ENCODE measurements around the gene B4GAT1.

Gene B4GAT1

GRCh38 chr11:66344550-66345315 lies 2.7 kb downstream of the B4GAT1 start, which contains the start of gene BRMS1:
Gene BRMS1, minus strand, starts transcription at chr11:66345104. Its CDS starts 2,870 bp downstream, at chr11:66342234.
- Histone ChIP-seq H2BK15ac (ENCODE audit: low read depth, poor library complexity, severe bottlenecking) (no peak within 1 kb of the TSS), H3K9ac (ENCODE audit: low read length) (peak within 1 kb of the TSS; percentile 98), H2AK5ac (ENCODE audit: low read length, severe bottlenecking) (peak within 1 kb of the TSS; percentile 87), H4K8ac (ENCODE audit: low read length) (peak within 1 kb of the TSS; percentile 99), H3K27me3 (ENCODE audit: control insufficient read depth in 1 of 2, insufficient read depth in 1 of 2, low read length in 2 of 2) (no peaks in the 10 kb centered on the region), H3K23ac (ENCODE audit: low read length in 2 of 2) (no peak within 1 kb of the TSS), H2BK5ac (ENCODE audit: low read depth, low read length, poor library complexity, severe bottlenecking) (no peak within 1 kb of the TSS), H3K4me1 (ENCODE audit: control insufficient read depth, insufficient read depth, low read depth, low read length) (peaks cover 37% of the 10 kb centered on the region), H3K79me1 (replicated peaks; ENCODE audit: low read length, poor library complexity, severe bottlenecking) (peaks cover 35% of the 10 kb centered on the region), H2BK120ac (ENCODE audit: low read depth, low read length) (no peak within 1 kb of the TSS), H3K14ac (ENCODE audit: low read length in 2 of 2) (peak within 1 kb of the TSS in 1 of 2 experiments; percentile 68), H3K27ac (ENCODE audit: low read length, poor library complexity, severe bottlenecking) (peak within 1 kb of the TSS; percentile 69), H3K9me3 (ENCODE audit: control insufficient read depth, low read length) (no peaks in the 10 kb centered on the region), H4K91ac (ENCODE audit: low read length) (peak within 1 kb of the TSS; percentile 63), H2BK12ac (ENCODE audit: low read length in 2 of 2) (no peak within 1 kb of the TSS), H3K18ac (ENCODE audit: low read depth in 1 of 2, low read length in 2 of 2) (peak within 1 kb of the TSS; percentile 75 to 87), H3K36me3 (ENCODE audit: control insufficient read depth in 1 of 2, insufficient read depth in 2 of 2, low read depth in 1 of 2, low read length in 2 of 2) (peaks cover 26 to 34% of the 10 kb centered on the region in 2 experiments), H3K4me2 (ENCODE audit: low read length, poor library complexity, severe bottlenecking) (peak within 1 kb of the TSS; percentile 90), H2AFZ (ENCODE audit: low read depth, low read length) (peak within 1 kb of the TSS; percentile 67), H3K4ac (ENCODE audit: low read depth in 1 of 2, low read length in 2 of 2) (peak within 1 kb of the TSS; percentile 68 to 71), H3K4me3 (ENCODE audit: insufficient read depth in 1 of 2, low read depth in 1 of 2, low read length in 2 of 2) (peak within 1 kb of the TSS; percentile 94 to 95)
- WGBS: under 1% methylated on average over 59 of the region's 59 CpGs
- peak; percentile 98 for DNase-seq

- DNase-seq: no peak
- H3K27ac ChIP-seq (ENCODE audit: low read length, poor library complexity, severe bottlenecking): peak overlapping the region; percentile 71
- no peak overlapping the region for H2AFZ ChIP-seq (ENCODE audit: low read depth, low read length)
- no peaks in the 10 kb centered on the region for H3K9me3 ChIP-seq (ENCODE audit: control insufficient read depth, low read length)
- no peak overlapping the region for H4K91ac ChIP-seq (ENCODE audit: low read length)
- no peak overlapping the region for H3K14ac ChIP-seq (ENCODE audit: low read length in 2 of 2)
- H3K4me1 ChIP-seq (ENCODE audit: control insufficient read depth, insufficient read depth, low read depth, low read length): peaks cover 50% of the 10 kb centered on the region
- no peak overlapping the region for H2BK12ac ChIP-seq (ENCODE audit: low read length in 2 of 2)
- no peak overlapping the region for H2BK5ac ChIP-seq (ENCODE audit: low read depth, low read length, poor library complexity, severe bottlenecking)
- H3K4me3 ChIP-seq (ENCODE audit: insufficient read depth in 1 of 2, low read depth in 1 of 2, low read length in 2 of 2): no peak overlapping the region
- 91% methylated on average over 8 of the region's 8 CpGs for WGBS
- no peak overlapping the region for H2BK15ac ChIP-seq (ENCODE audit: low read depth, poor library complexity, severe bottlenecking)
- H2BK120ac ChIP-seq (ENCODE audit: low read depth, low read length): no peak overlapping the region
- peaks cover 41% of the 10 kb centered on the region for H3K79me1 ChIP-seq (replicated peaks; ENCODE audit: low read length, poor library complexity, severe bottlenecking)
- peak overlapping the region; percentile 87 for H3K4me2 ChIP-seq (ENCODE audit: low read length, poor library complexity, severe bottlenecking)
- no peak overlapping the region for H4K8ac ChIP-seq (ENCODE audit: low read length)
- H3K4ac ChIP-seq (ENCODE audit: low read depth in 1 of 2, low read length in 2 of 2): no peak overlapping the region
- H3K27me3 ChIP-seq (ENCODE audit: control insufficient read depth in 1 of 2, insufficient read depth in 1 of 2, low read length in 2 of 2): no peaks in the 10 kb centered on the region
- H3K18ac ChIP-seq (ENCODE audit: low read depth in 1 of 2, low read length in 2 of 2): no peak overlapping the region
- H3K9ac ChIP-seq (ENCODE audit: low read length): peak overlapping the region; percentile 98
- H2AK5ac ChIP-seq (ENCODE audit: low read length, severe bottlenecking): no peak overlapping the region
- H3K23ac ChIP-seq (ENCODE audit: low read length in 2 of 2): no peak overlapping the region
- H3K36me3 ChIP-seq (ENCODE audit: control insufficient read depth in 1 of 2, insufficient read depth in 2 of 2, low read depth in 1 of 2, low read length in 2 of 2): peaks cover 42 to 47% of the 10 kb centered on the region in 2 experiments
Measured at GRCh38 chr11:66343176-66343575, 4.3 kb downstream of the B4GAT1 start.

- H2BK15ac ChIP-seq (ENCODE audit: low read depth, poor library complexity, severe bottlenecking): no peak overlapping the region
- H4K91ac ChIP-seq (ENCODE audit: low read length): no peak overlapping the region
- peaks cover 47 to 52% of the 10 kb centered on the region in 2 experiments for H3K36me3 ChIP-seq (ENCODE audit: control insufficient read depth in 1 of 2, insufficient read depth in 2 of 2, low read depth in 1 of 2, low read length in 2 of 2)
- H3K4me3 ChIP-seq (ENCODE audit: insufficient read depth in 1 of 2, low read depth in 1 of 2, low read length in 2 of 2): peak overlapping the region in 1 of 2 experiments; percentile 24
- no peak overlapping the region for H3K9ac ChIP-seq (ENCODE audit: low read length)
- H3K27me3 ChIP-seq (ENCODE audit: control insufficient read depth in 1 of 2, insufficient read depth in 1 of 2, low read length in 2 of 2): no peaks in the 10 kb centered on the region
- WGBS: 95% methylated on average over 18 of the region's 21 CpGs
- H3K4me2 ChIP-seq (ENCODE audit: low read length, poor library complexity, severe bottlenecking): no peak overlapping the region
- H3K27ac ChIP-seq (ENCODE audit: low read length, poor library complexity, severe bottlenecking): no peak overlapping the region
- no peak overlapping the region for H3K23ac ChIP-seq (ENCODE audit: low read length in 2 of 2)
- peaks cover 59% of the 10 kb centered on the region for H3K4me1 ChIP-seq (ENCODE audit: control insufficient read depth, insufficient read depth, low read depth, low read length)
- H3K9me3 ChIP-seq (ENCODE audit: control insufficient read depth, low read length): no peaks in the 10 kb centered on the region
- no peak overlapping the region for H2BK120ac ChIP-seq (ENCODE audit: low read depth, low read length)
- no peak overlapping the region for H2BK12ac ChIP-seq (ENCODE audit: low read length in 2 of 2)
- no peak overlapping the region for H2AK5ac ChIP-seq (ENCODE audit: low read length, severe bottlenecking)
- no peak overlapping the region for H3K4ac ChIP-seq (ENCODE audit: low read depth in 1 of 2, low read length in 2 of 2)
- no peak overlapping the region for H2BK5ac ChIP-seq (ENCODE audit: low read depth, low read length, poor library complexity, severe bottlenecking)
- H3K14ac ChIP-seq (ENCODE audit: low read length in 2 of 2): no peak overlapping the region
- H3K18ac ChIP-seq (ENCODE audit: low read depth in 1 of 2, low read length in 2 of 2): no peak overlapping the region
- peak overlapping the region; percentile 16 for H4K8ac ChIP-seq (ENCODE audit: low read length)
- no peak overlapping the region for H2AFZ ChIP-seq (ENCODE audit: low read depth, low read length)
- H3K79me1 ChIP-seq (replicated peaks; ENCODE audit: low read length, poor library complexity, severe bottlenecking): peaks cover 39% of the 10 kb centered on the region
- DNase-seq: no peak
Measured at GRCh38 chr11:66341502-66342126, 5.8 kb downstream of the B4GAT1 start.

All from mesenchymal stem cell (in vitro differentiated cells and primary cell).